ENCODE data around the gene PDCL3. TPM values are rescaled to one million over a fixed set of nuclear protein-coding genes. Genes with fewer than 3 reads are reported as not detected.

The PDCL3 gene
- total RNA-seq, 1 donor from 2014 or later, result 24.9 TPM

DNA sequence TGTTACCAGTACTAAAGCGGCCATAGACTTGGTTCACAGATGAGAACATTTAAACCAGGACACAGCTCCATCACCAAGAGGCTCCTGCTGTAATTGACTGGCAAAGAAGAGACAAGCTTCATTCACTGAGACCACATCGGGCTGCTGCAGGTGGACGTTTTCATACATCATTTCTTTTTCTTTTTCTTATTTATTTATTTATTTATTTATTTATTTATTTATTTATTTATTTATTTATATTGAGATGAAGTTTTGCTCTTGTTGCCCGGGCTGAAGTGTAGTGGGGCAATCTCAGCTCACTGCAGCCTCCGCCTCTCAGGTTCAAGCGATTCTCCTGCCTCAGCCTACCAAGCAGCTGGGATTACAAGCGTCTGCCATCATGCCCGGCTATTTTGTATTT is 33.6 kb upstream of the PDCL3 start:
- H3K27me3 Mint-ChIP-seq (ENCODE audit: insufficient read depth, low read depth), result peaks cover 7% of the 10 kb centered on the region
- H3K4me3 Mint-ChIP-seq, result no peak overlapping the region
- H3K27ac Mint-ChIP-seq, result no peak overlapping the region
- Histone ChIP-seq H3K4me1 (no peaks in the 10 kb centered on the region), H3K27me3 (no peaks in the 10 kb centered on the region), H3K79me2 (ENCODE audit: low read depth) (no peaks in the 10 kb centered on the region), H3K9me3 (ENCODE audit: low read depth) (no peaks in the 10 kb centered on the region), H3K36me3 (no peaks in the 10 kb centered on the region), H2AFZ (replicated peaks) (no peak overlapping the region), H3K4me3 (no peak overlapping the region), H3K4me2 (no peak overlapping the region), H3K9ac (no peak overlapping the region), H3F3A (ENCODE audit: low read depth) (no peaks in the 10 kb centered on the region), H4K20me1 (ENCODE audit: low read depth) (no peaks in the 10 kb centered on the region), H3K27ac (no peak overlapping the region)
- DNase-seq (ENCODE audit: low spot score), result no peak
- H3K9me3 Mint-ChIP-seq, result no peaks in the 10 kb centered on the region
- TF ChIP-seq EZH2 (IDR thresholded peaks at IDR 0.05) (no peak), EZH2phosphoT487 (IDR thresholded peaks at IDR 0.05) (no peak)
- TF ChIP-seq, protein P1, sequence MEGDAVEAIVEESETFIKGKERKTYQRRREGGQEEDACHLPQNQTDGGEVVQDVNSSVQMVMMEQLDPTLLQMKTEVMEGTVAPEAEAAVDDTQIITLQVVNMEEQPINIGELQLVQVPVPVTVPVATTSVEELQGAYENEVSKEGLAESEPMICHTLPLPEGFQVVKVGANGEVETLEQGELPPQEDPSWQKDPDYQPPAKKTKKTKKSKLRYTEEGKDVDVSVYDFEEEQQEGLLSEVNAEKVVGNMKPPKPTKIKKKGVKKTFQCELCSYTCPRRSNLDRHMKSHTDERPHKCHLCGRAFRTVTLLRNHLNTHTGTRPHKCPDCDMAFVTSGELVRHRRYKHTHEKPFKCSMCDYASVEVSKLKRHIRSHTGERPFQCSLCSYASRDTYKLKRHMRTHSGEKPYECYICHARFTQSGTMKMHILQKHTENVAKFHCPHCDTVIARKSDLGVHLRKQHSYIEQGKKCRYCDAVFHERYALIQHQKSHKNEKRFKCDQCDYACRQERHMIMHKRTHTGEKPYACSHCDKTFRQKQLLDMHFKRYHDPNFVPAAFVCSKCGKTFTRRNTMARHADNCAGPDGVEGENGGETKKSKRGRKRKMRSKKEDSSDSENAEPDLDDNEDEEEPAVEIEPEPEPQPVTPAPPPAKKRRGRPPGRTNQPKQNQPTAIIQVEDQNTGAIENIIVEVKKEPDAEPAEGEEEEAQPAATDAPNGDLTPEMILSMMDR (IDR thresholded peaks at IDR 0.05), result no peak
- H3K36me3 Mint-ChIP-seq, result no peaks in the 10 kb centered on the region
- no peaks in the 10 kb centered on the region for H3K4me1 Mint-ChIP-seq

DNA sequence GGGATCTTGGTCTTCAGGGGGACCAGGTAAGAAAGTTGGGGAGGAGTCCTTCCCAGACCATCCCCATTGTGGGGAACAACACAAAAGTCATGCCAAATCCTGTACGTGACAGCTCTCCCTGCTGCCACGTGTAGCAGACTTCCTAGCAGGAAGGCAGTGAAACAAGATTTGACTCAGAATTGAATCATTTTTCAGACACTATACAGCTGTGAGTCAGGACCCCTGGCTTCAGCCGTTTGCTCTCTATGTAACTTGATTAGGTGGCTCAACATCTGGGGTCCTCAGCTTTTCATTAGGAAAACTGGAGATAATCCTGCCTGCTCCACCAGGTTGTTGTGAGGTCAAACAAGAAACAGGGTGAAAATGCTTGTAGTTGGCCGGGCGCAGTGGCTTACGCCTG is 32.9 kb upstream of the PDCL3 start:
- no peaks in the 10 kb centered on the region for H3K36me3 Mint-ChIP-seq
- H3F3A ChIP-seq (ENCODE audit: low read depth), result no peaks in the 10 kb centered on the region

DNA sequence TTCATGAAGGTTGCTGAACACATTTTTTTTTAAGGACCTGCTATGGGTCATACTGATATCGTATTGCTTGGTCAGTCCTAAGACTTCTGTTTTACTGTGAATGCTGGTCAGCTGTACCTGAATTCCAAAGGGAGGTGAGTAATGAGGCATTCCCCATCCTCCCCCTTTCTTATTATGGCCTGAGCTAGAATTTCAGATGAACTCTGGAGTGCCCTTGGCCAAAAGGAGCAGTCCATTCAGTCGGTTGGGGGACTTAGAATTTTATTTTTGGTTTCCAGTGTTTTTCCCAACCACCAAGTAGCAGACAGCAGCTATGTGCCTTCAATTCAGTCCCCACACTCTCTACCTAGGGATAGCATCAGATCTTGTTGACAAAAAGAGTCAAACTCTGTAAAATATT is 26.9 kb upstream of the PDCL3 start:
- no peak overlapping the region for H3K4me3 ChIP-seq
- H3K4me1 Mint-ChIP-seq, result no peaks in the 10 kb centered on the region

More for the DNA sequence above, 32.9 kb upstream of the PDCL3 start:
- H4K20me1 ChIP-seq (ENCODE audit: low read depth), result no peaks in the 10 kb centered on the region
- no peak overlapping the region for H3K9ac ChIP-seq
- no peaks in the 10 kb centered on the region for H3K36me3 ChIP-seq
- no peaks in the 10 kb centered on the region for H3K4me1 ChIP-seq
- no peaks in the 10 kb centered on the region for H3K27me3 ChIP-seq
- Mint-ChIP-seq H3K4me1 (no peaks in the 10 kb centered on the region), H3K4me3 (no peak overlapping the region), H3K9me3 (no peaks in the 10 kb centered on the region), H3K27me3 (ENCODE audit: insufficient read depth, low read depth) (peaks cover 9% of the 10 kb centered on the region), H3K27ac (no peak overlapping the region)
- no peaks in the 10 kb centered on the region for H3K9me3 ChIP-seq (ENCODE audit: low read depth)
- no peak overlapping the region for H3K27ac ChIP-seq
- TF ChIP-seq, protein P1 (IDR thresholded peaks at IDR 0.05), result no peak
- TF ChIP-seq EZH2 (IDR thresholded peaks at IDR 0.05), result no peak
- no peak for TF ChIP-seq EZH2phosphoT487 (IDR thresholded peaks at IDR 0.05)
- no peak overlapping the region for H3K4me3 ChIP-seq
- no peak overlapping the region for H2AFZ ChIP-seq (replicated peaks)
- DNase-seq (ENCODE audit: low spot score), result no peak
- no peak overlapping the region for H3K4me2 ChIP-seq
- H3K79me2 ChIP-seq (ENCODE audit: low read depth), result no peaks in the 10 kb centered on the region

More for the DNA sequence above, 26.9 kb upstream of the PDCL3 start:
- Mint-ChIP-seq H3K4me3 (no peak overlapping the region), H3K9me3 (no peaks in the 10 kb centered on the region), H3K36me3 (no peaks in the 10 kb centered on the region), H3K27ac (no peak overlapping the region), H3K27me3 (ENCODE audit: insufficient read depth, low read depth) (peaks cover 6% of the 10 kb centered on the region)
- Histone ChIP-seq H4K20me1 (ENCODE audit: low read depth) (no peaks in the 10 kb centered on the region), H3K79me2 (ENCODE audit: low read depth) (no peaks in the 10 kb centered on the region), H3K9me3 (ENCODE audit: low read depth) (no peaks in the 10 kb centered on the region), H3K36me3 (no peaks in the 10 kb centered on the region), H3K27me3 (no peaks in the 10 kb centered on the region), H3K27ac (no peak overlapping the region), H3K9ac (no peak overlapping the region), H2AFZ (replicated peaks) (no peak overlapping the region), H3K4me2 (no peak overlapping the region), H3K4me1 (no peaks in the 10 kb centered on the region), H3F3A (ENCODE audit: low read depth) (no peaks in the 10 kb centered on the region)
- no peak for DNase-seq (ENCODE audit: low spot score)
- TF ChIP-seq EZH2 (IDR thresholded peaks at IDR 0.05) (no peak), EZH2phosphoT487 (IDR thresholded peaks at IDR 0.05) (no peak)
- TF ChIP-seq, protein P1 (IDR thresholded peaks at IDR 0.05), result no peak
